ENCODE measurements around the gene LTBP2.

Gene LTBP2

GRCh38 chr14:74647678-74648461 is 35.8 kb upstream of the LTBP2 start:
- no peak overlapping the region for H3K4me3 ChIP-seq (ENCODE audit: low read depth, low read length)
- TF ChIP-seq CTCF (IDR thresholded peaks at IDR 0.05; ENCODE audit: borderline replicate concordance, insufficient read depth, low read depth, low read length): no peak

- H3K4me3 ChIP-seq (ENCODE audit: low read depth, low read length): no peak overlapping the region
- no peak for TF ChIP-seq CTCF (IDR thresholded peaks at IDR 0.05; ENCODE audit: borderline replicate concordance, insufficient read depth, low read depth, low read length)
Measured at GRCh38 chr14:74647061-74647677, 35.1 kb upstream of the LTBP2 start.

- H3K4me3 ChIP-seq (ENCODE audit: low read depth, low read length): no peak overlapping the region
- no peak for TF ChIP-seq CTCF (IDR thresholded peaks at IDR 0.05; ENCODE audit: borderline replicate concordance, insufficient read depth, low read depth, low read length)
Measured at GRCh38 chr14:74645756-74646470, 33.9 kb upstream of the LTBP2 start.

GRCh38 chr14:74645244-74645643 is 33.2 kb upstream of the LTBP2 start:
- no peak for TF ChIP-seq CTCF (IDR thresholded peaks at IDR 0.05; ENCODE audit: borderline replicate concordance, insufficient read depth, low read depth, low read length)
- no peak overlapping the region for H3K4me3 ChIP-seq (ENCODE audit: low read depth, low read length)

- TF ChIP-seq CTCF (IDR thresholded peaks at IDR 0.05; ENCODE audit: borderline replicate concordance, insufficient read depth, low read depth, low read length): no peak
- no peak overlapping the region for H3K4me3 ChIP-seq (ENCODE audit: low read depth, low read length)
Measured at GRCh38 chr14:74641601-74642391, 29.8 kb upstream of the LTBP2 start.

GRCh38 chr14:74638966-74639365 is 26.9 kb upstream of the LTBP2 start:
- H3K4me3 ChIP-seq (ENCODE audit: low read depth, low read length): no peak overlapping the region
- no peak for TF ChIP-seq CTCF (IDR thresholded peaks at IDR 0.05; ENCODE audit: borderline replicate concordance, insufficient read depth, low read depth, low read length)
